Measurements from ENCODE around the gene SPDYE5. TPM values are rescaled to one million over a fixed set of nuclear protein-coding genes. Genes with fewer than 3 reads are reported as not detected.

Gene SPDYE5
- not detected in 2 replicates for total RNA-seq

GRCh38 chr7:75492020-75492419 is at the start of gene SPDYE5:
Gene SPDYE5, plus strand, starts transcription at chr7:75492320. Its CDS starts 1,728 bp downstream, at chr7:75494048.

GRCh38 chr7:75485979-75486643 is 6.0 kb upstream of the SPDYE5 start, which contains the start of gene POM121C:
Gene POM121C, minus strand, starts transcription at chr7:75486299. Its CDS starts 44,803 bp downstream, at chr7:75441496.

Other genes with a start within 250 kb of the SPDYE5 start
- 0.59 and 0.74 TPM in 2 replicates for gene TRIM73, start 96.7 kb upstream of the SPDYE5 start, total RNA-seq
- 19.6 and 32.0 TPM in 2 replicates for gene POM121C, start 6.0 kb upstream of the SPDYE5 start, total RNA-seq
- 11.0 and 26.9 TPM in 2 replicates for gene HIP1, start 246.6 kb downstream of the SPDYE5 start, total RNA-seq